HG03469 (cell line): Measurements from ENCODE around the gene STIM1.

Source experiments
- ATAC-seq: cut with Tn5 transposase; IDR thresholded peaks from one replicate; pipeline ENCODE4 v1.9.1; 2021; ENCODE audit warnings: mild to moderate bottlenecking, moderate library complexity, moderate number of reproducible peaks; ENCODE audit not compliant: unreplicated experiment

The STIM1 gene

DNA sequence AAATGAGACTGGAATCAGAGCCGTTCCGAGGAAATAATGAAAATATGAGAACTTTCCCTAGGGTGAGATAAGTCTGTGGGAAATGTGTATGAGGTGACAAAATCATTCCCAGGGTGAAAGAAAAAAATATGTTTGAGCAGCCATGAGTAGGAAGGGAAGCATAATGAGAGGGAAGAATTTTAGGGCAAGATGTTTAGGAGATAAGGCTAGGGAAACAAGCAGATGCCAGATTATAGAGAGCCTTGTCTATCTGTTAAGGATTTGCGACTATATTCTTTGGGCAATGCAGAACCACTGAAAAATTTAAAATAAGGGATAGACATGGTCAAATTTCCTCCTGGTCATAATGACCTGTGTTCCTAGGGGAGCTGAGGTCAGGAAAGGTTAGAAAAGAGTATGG lies 54.4 kb downstream of the STIM1 start:
- no peak for ATAC-seq

DNA sequence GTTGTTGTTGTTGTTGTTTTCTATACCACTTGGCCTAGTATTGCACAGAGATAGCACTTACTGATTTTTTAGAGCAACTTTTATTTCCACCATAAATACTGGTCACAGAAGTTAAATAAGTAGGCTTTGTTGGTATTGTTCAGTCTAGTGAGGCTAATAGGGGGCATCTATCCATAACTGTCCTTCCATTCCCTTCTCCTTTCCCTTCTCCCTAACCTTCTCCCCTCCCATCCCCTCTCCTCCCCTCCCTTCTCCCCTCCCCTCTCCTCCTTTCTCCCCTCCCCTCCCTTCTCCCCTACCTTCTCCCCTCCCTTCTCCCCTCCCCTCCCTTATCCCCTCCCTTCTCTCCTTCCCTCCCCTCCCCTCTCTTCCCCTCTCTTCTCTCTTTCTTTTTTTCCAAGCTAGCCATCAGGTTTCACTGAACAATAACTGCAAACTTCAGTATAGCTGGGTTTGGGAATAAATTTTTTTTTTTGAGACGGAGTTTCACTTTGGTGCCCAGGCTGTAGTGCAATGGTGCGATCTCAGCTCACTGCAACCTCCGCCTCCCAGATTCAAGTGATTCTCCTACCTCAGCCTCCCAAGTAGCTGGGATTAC lies 56.5 kb downstream of the STIM1 start:
- no peak for ATAC-seq

DNA sequence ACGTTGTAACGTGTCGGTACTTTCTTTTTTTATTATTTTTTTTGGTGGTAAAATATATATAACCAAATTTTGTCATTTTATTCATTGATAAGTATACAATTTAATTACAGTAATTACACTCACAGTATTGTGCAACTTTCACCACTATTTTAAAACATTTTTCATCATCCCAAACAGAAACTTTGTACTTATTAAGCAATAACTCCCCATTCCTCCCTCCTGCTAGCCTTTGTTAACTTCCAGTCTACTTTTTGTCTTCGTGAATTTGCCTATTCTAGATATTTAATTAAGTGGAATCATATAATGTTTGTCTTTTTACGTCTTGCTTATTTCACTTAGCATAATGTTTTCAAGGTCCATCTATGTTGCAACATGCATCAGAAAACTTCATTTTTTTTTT lies 58.5 kb downstream of the STIM1 start:
- no peak for ATAC-seq

DNA sequence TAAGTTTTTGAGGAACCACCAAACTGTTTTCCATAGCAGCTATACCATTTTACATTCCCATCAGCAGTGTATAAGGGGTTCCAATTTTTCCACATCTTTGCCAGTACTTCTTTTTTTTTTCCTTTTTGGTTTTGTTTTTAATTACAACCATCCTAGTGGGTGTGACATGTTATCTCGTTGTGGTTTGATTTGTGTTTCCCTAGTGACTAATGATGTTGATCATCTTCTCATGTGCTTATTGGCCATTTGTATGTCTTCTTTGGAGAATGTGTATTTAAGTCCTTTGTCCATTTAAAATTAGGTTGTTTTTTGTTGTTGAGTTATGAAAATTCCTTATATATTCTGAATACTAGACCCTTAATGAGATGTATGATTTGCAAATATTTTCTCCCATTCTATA lies 59.3 kb downstream of the STIM1 start:
- ATAC-seq, result no peak

DNA sequence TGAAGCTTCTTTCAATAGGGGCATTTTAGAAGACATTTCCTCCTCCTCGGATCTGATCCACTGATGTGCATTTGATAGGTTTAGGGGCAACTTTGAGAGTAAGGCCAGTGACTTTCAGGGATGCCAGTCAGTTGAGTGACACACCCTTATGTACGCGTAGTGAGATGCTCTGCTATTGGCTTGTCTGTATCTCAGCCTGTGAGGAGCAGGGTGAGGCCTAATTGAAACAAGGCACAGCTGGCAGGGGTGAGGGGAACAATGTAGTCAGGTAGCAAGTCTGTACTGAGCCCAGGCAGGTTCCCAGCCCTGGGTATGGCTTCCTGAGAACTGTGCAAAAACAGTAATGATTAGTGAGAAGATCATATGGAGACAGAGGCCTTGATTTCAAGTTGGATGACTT lies 61.5 kb downstream of the STIM1 start:
- ATAC-seq, result no peak

DNA sequence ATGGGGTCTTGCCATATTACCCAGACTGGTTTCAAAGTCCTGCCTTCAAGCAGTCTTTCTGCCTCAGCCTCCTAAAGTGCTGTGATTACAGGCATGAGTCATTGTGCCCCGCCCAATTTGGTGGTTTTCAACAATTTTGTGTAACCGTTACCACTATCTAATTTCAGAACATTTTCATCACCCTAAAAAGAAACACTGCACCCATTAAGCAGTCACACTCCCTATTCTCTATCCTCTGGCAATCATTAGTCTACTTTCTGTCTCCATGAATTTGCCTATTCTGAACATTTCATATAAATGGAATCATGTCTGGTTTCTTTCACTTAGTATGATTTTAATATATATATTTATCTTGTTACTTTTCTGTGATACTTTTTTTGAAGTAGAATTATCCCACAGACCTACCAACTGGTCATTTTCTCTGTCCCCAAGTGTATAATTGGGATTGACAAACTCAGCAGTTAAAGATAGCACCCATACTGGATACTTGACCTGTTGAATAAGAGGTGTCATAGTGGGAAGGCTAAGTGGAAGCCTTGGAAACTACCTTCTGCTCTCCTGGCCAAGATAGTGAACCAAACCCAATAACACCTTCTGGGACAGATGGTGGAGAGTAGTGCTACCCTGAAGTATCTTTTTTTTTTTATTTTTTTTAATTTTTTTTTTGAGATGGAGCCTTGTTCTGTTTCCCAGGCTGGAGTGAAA lies 64.8 kb downstream of the STIM1 start:
- no peak for ATAC-seq

DNA sequence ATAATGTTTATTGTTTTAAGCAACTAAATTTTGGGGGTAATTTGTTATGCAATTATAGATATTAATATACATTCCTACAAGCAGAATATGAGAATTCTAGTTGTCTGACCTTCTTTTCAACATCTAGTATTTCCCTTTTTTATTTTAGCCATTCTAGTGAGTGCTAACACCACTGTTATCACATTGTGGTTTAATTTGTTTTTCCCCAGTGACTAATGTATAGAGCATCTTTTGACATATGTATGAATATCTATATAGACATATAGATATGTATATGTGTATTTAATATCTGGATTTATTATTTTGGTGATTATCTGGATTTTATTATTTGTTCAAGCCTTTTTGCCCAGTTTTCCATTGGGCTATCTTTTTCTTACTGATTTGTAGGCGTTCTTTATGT lies 66.6 kb downstream of the STIM1 start:
- no peak for ATAC-seq

DNA sequence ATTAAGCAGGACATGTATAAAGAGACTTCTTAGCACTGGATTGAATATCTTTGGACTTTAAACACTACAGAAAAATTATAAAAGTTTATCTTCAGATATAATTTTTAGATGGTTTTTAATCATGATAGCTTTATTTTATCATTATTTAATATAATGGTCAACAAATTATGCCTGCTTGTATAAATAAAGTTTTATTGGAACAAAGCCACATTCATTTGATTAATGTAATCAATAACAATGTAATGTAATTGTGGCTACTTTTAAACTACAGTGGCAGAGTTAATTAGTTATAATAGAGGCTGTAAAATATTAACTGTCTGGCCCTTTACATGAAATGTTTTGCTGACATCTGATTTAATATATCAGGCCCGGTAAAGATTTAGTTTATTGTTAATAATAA lies 70.0 kb downstream of the STIM1 start:
- ATAC-seq, result no peak

DNA sequence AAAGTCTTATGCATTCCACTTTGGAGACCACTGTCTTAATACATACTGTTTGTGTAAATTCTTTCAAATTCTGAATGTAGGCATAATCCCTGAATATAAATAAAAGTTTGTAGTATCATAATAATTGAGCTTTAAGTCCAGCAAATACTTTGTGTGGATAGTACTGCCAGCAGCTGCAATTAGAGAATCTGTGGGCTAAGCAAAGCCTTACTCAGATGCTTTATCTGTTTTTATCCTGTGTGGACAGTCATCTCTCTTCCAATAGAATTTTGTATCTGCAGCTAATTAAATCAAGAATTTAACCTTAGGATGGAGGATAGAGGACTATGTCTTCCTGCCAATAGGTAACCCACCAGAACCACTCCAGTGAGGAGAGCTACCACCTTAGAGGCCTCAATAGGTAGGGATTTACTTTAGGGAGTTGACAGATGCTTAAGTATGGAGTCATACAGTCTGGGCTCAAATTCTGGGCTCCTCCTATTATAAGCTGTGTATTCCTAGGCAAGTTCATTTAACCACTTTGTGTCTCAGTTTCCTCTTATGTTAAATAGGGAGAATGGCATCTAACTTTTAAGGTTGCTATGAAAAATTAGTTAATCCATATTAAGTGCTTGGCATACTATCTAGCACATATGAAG lies 71.1 kb downstream of the STIM1 start:
- no peak for ATAC-seq

DNA sequence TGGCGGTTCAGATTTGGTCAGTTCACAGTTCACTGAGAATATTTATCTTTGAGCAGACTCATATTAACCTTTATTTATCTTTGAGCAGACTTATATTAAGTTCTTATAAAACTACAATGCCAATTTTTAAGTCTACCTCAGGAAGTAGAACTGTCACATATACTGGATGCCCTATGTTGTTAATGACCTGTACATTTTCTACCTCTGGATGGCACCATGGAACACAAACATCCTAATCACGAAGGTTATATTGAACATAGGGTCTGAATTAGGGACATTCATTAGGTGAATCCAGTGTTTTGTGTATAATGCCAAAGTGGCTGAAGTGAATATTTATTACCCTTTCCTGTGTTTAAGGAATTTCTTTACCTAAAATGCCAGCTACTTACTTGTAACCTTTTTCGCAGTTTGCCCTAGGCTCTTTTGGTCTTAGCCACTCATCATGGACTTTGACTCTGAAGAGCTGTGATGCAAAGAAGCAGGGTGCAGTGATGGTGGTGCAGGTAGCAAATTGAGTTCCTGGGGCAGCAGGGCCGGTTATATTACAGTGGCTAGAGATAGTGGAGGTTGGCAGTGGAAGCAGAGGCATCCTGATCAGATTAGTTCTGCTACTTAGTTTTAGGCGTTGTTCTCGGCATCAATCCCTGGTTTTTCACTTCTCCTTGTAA lies 71.8 kb downstream of the STIM1 start:
- ATAC-seq, result no peak

DNA sequence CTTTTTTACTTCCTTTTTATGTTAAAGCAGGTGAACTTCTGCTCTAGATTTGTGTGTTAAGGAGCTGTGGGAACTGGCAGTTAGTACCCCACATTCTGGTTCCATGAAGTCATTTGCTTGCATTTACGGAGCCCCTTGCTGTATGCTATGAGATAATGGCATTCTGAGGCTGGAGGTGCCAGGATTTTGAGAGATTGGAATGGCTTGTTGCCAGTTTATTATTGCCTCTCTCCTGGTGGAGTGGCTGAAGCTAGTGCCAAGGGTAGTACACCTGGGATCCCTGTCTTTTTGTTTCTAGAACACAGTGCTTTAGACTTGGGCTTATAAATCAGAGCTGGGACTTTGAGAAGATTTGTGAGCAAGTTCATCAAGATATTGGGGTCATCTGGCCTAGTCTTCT lies 73.8 kb downstream of the STIM1 start:
- no peak for ATAC-seq

DNA sequence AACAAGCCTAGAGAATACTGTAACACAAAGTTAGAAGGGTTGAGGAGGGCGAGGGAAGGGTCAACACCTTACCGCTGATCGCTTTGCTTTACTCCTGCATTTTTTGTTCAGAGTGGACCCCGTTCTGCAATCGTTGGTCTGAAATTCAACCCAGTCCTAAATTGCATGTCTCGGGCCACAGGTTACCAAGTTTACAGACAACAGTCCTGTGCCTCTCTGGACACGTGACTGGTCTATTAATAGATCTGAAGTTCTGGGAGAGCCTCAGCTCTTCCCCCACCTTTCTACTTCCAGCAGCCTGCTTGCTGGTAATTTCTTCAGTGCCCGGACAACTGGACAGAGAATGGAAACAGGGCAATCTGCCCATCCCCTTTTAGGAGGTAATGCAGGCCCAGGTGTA lies 74.2 kb downstream of the STIM1 start:
- ATAC-seq, result no peak

DNA sequence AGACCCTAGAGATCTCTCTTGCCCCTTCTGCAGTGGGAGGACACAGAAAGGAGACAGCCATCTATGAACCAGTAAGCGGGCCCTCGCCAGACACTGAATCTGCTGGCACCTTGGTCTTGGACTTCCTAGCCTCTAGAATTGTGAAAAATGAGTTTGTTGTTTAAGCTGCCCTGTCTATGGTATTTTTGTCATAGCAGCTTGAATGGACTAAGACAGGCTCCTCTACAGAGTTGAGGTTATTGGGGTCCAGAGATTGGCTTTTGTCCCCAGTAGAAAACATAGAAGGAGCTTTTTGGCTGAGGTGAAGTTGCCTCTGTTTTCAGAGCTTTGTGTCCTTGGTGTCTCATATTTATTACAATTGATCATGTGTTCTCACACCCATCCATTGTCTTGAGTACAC lies 77.2 kb downstream of the STIM1 start:
- ATAC-seq, result no peak

DNA sequence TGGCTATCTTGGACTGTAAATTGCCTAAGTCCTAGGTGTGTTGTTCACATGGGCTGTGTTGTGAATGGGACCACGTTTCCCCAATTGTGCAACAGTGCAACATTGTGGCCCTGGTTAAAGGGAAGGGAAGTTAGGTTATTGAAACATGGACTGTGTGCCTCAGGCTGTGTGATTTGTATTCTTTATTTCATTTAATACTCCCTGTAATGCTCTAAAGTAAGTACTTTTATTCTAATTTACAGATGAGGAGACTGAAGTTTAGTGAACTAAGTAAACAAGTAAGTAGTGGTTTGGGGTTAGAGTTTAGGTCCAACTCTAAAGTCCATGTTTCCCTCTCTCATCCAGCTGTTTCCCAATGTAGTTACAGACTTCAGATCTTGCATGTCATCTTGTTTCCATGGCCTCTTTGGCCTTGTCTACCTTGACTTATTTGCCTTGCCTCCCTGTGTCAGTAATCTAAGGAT lies 77.7 kb downstream of the STIM1 start:
- ATAC-seq, result no peak

DNA sequence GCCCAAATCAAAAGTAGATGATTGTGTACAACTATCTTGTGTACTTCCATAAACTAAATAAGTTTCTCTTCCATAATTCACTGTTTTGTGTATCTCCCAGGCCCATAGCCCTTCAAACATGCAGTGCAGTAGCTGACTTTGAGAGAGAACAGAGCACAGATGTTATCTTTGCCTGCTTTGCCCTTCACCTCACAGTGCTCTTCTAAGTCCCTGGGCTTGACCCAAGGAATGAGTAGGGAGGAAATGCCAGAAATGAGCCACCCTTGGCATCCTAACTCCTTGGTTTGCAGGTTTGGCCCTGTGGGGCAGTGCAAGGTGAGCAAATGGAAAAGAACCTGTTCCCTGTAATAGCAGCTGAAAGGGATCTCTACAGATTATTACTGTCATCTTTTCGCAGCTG lies 79.2 kb downstream of the STIM1 start:
- ATAC-seq, result no peak

DNA sequence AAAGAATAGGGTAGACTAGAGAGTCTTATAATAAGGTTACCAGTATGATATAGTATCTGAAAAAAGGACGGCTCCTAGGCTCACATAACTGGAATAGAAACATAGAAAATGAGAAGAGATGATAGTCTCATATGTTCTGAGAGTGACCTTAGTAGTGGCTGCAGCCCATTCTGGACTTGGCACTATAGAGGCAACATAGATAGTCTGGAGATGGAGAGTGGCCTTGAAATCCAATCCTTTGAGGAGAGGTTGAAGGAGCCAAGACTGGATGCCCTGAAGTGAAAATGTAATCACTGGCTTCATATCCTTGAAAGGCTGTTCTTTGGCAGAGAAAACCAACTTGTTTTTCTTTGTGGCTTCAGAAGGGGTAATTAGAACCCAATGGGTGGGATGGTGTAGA lies 81.1 kb downstream of the STIM1 start:
- no peak for ATAC-seq

DNA sequence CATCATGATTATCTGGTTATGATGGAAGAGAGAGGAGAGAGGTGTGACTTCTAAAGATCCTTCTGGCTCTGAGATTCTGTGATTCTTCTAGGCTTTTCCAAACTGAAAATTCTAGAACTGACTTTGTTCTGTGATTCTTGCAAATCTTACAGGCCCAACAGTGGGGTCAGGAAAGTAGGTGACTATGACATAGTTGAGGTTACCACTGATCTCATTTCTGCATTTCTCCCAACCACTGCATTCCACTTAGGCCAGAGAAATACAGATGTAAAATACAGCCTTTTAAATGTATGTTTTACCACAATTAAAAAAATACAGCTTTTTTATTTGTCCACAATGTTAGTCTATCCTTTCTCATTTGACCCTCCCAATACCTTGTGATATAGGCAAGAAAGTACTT lies 83.7 kb downstream of the STIM1 start:
- no peak for ATAC-seq

DNA sequence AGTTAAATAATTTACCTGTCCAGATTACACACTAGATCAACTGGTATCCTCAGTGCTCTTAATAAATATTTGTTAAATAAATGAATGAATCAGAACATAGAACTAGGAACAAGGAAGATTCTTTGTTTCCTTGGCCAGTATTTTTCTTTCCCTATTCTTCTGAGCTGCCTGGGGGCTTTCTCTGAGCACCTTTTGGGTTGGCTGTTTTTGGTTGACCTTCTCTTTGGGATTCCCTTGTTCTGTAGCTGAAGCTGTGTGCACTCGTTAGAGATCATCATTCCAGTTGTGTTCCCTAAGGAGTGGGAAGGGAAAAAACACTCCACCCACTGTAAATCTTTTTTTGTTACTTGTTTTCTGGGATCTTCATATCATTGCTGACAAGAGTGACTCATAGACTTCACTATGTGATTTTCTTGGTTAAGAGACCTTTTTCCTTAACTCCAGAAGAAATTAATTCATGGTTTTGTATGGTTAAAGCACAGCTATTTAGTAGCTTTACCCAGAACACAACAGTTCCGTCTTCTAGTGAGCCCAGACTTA lies 84.3 kb downstream of the STIM1 start:
- ATAC-seq, result no peak

DNA sequence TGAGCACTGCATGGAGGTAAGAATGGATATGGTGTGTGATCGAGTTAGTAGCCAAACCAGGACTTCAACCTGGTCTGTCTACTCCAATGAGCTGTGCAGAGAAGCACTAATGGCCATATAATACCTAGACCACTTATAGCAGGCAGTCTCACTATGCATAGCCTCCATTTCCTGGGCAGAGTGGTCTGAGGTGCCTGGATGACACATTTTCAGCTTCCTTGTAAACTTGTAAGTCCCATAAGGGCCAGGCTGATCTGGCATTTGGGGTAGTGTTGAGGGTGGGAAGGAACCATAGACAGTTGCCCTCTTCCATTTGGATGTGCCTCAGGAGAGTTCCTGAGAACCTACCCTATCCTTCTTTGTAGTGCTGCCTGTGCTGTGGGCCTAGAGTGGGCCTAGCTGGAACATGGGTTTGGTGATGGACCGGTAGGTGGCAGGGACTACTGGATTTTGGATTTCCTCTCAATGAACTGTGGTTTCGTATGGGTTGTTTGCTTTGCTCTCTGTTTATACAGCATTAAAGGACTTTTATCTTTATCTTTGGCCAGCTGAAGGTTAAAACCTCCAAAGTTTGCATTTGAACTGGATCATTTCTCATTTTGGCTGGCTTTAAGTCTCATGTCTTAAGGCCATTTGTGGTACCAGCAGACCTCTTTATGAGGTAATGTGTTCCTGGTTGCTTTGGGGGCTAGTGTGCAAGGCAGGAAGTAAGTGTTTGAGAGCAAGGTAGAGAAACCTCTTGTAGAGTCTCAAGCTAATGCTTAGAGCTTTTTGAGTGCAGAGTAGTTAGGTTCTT lies 86.9 kb downstream of the STIM1 start:
- ATAC-seq, result no peak

DNA sequence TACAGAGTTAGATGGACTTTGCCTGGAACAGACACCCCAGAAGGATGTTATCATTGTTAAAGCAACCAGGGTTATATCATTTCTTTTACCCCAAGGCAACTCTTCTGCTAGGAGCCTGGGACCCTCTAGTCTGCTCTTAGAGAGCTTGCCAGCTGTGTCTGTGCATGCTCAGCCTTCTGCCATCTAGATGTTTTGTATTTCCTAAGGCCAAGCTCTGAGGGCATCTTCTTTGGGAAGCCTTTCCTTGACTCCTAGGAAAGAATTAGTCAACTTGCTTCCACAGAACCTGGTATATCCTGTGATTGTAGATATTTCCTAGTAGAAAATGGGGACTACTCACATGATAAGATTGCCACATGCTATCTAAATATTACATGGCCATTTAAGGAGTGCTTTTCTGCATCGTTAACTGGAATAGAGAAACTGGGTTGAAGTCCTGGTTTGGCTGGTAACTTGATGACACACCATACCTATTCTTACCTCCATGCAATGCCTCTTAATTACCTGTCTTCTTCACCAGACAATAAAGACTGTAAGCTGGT lies 87.6 kb downstream of the STIM1 start:
- no peak for ATAC-seq

DNA sequence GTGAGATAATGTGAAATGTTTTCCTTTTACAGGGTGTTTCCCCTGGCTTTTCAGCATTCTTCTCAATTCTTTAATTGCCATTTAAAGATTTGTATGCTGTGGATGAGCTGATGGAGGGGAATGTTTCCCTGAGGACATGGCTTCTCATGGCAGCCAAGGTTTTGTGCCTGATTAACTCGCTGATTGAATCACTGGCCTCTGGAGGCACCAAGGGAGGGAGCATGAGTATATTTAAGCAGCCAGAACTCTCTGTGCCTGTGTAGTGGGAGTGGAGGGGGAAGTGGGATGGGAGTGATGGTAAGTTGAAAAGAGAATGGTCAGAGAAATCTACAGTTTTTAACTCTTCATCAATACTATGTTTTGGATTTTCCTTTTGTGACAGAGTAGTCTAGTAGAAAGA lies 88.7 kb downstream of the STIM1 start:
- ATAC-seq, result no peak
